IPS-20b (cell line): Measurements from ENCODE around the gene KIF16B.

ENCODE experiments used
- H3K27ac ChIP-seq: one replicate; pipeline ENCODE4 v1.5.1; 2013; ENCODE audit warnings: low read length
- H3K27me3 ChIP-seq: 2 replicates; pipeline ENCODE4 v1.6.1; 2013; ENCODE audit warnings: mild to moderate bottlenecking, low read length, inconsistent platforms; ENCODE audit not compliant: insufficient read depth
- H3K36me3 ChIP-seq: 2 replicates; pipeline ENCODE4 v1.6.1; 2013; ENCODE audit warnings: low read depth, mild to moderate bottlenecking, inconsistent platforms, low read length, moderate library complexity; ENCODE audit not compliant: insufficient read depth
- H3K4me1 ChIP-seq: 2 replicates; pipeline ENCODE4 v1.6.1; 2013; ENCODE audit warnings: mild to moderate bottlenecking, control low read depth, inconsistent platforms, low read length, moderate library complexity; ENCODE audit not compliant: insufficient read depth
- H3K4me3 ChIP-seq: 2 replicates; pipeline ENCODE4 v1.5.1; 2013; ENCODE audit warnings: mild to moderate bottlenecking, low read length, inconsistent platforms
- H3K9ac ChIP-seq: 2 replicates; pipeline ENCODE4 v1.6.1; 2013; ENCODE audit warnings: low read depth, mild to moderate bottlenecking, inconsistent platforms, low read length, moderate library complexity
- H3K9me3 ChIP-seq: 2 replicates; pipeline ENCODE4 v1.6.1; 2013; ENCODE audit warnings: mild to moderate bottlenecking, low read depth, low read length, inconsistent platforms; ENCODE audit not compliant: insufficient read depth

Gene KIF16B

GRCh38 chr20:16573001-16573965, at the start of gene KIF16B:
Gene KIF16B, minus strand, starts transcription at chr20:16573448. Its CDS starts 173 bp downstream, at chr20:16573275.
- Histone ChIP-seq H3K4me1 (no peaks in the 10 kb centered on the region), H3K4me3 (peak within 1 kb of the TSS; percentile 88), H3K27me3 (no peaks in the 10 kb centered on the region; the same call in 1 of the 2 replicates), H3K9ac (peak within 1 kb of the TSS; percentile 78), H3K9me3 (no peaks in the 10 kb centered on the region), H3K36me3 (no peaks in the 10 kb centered on the region), H3K27ac (no peak within 1 kb of the TSS)

DNA sequence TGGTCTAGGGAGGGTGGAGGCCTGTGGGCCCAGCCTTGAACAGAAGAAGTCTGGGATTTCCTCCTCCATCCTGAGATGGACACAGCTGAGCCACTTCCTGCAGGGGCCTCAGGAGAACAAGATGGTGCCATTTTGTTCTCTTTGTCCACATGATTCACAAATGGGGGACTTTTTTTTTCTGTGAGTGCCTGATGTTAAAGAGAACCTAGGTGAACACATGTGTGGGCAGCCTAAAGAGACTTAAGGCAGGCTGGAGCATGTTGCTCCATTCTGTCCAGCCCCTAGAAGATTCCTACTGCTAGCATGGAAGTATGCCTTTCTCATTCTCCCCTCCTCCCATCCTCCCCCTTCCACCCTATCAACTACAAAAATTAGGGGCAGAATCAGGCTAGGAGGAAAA, 49.3 kb upstream of the KIF16B start:
- H3K36me3 ChIP-seq = no peaks in the 10 kb centered on the region
- no peak overlapping the region for H3K9ac ChIP-seq
- no peak overlapping the region for H3K4me3 ChIP-seq
- H3K27me3 ChIP-seq = no peaks in the 10 kb centered on the region
- H3K27ac ChIP-seq = no peak overlapping the region
- H3K4me1 ChIP-seq = no peaks in the 10 kb centered on the region
- H3K9me3 ChIP-seq = no peaks in the 10 kb centered on the region

DNA sequence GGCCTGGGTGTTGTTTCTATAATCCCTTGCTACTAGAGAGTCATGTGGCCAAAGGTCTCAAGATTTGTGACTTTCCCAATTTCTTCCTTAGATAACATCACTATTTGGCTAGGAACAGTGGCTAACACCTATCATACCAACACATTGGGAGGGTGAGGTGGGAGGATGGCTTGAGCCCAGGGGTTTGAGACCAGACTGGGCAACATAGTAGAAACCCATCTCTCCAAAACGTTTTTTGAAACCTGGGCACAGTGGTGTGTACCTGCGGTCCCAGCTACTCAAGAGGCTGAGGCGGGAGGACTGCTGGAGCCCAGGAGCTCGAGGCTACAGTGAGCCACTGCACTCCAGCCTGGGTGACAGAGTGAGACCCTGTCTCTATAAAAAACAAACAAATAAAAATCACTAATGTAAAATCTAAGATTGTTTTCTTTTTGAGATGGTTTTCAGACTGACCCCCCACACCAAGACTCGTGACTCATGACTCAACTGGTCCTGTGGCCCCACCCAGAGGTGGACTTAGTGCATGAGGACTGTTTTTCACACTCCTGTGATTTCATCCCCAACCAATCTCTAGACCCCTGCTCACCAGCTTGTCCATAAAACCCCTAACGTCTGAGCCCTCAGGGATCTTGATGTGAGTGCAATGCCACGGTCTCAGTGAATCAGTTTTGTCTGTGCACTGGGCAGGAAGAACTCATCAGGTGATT, 48.3 kb upstream of the KIF16B start:
- Histone ChIP-seq H3K9ac (no peak overlapping the region), H3K27ac (no peak overlapping the region), H3K36me3 (no peaks in the 10 kb centered on the region), H3K9me3 (no peaks in the 10 kb centered on the region), H3K4me1 (no peaks in the 10 kb centered on the region), H3K4me3 (no peak overlapping the region), H3K27me3 (no peaks in the 10 kb centered on the region)

GRCh38 chr20:16620961-16621360, 47.7 kb upstream of the KIF16B start:
- Histone ChIP-seq H3K27me3 (no peaks in the 10 kb centered on the region), H3K36me3 (no peaks in the 10 kb centered on the region), H3K4me3 (no peak overlapping the region), H3K9ac (no peak overlapping the region), H3K9me3 (no peaks in the 10 kb centered on the region), H3K4me1 (no peaks in the 10 kb centered on the region), H3K27ac (no peak overlapping the region)

GRCh38 chr20:16619953-16620352, 46.7 kb upstream of the KIF16B start:
- H3K36me3 ChIP-seq = no peaks in the 10 kb centered on the region
- no peak overlapping the region for H3K4me3 ChIP-seq
- no peaks in the 10 kb centered on the region for H3K9me3 ChIP-seq
- H3K27me3 ChIP-seq = no peaks in the 10 kb centered on the region
- H3K9ac ChIP-seq = no peak overlapping the region
- H3K27ac ChIP-seq = no peak overlapping the region
- no peaks in the 10 kb centered on the region for H3K4me1 ChIP-seq

DNA sequence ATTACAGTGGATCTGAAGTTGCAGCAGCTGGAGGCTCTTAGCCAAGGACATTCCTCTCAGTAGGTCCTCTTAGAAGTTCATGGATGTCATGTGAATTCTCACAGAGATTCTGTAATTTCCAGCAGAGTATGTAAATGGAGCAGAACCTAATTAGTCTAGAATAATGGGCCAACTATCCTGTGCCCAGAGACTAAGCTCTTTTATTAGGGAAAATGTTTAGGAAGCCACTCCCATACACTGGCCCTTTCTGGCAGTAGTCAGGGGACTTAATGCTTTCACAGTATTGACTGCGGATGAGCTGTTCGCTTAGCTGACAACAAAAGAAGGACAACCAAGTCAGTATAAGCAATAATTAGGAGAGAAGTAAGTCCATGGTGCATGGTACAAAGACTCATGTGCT, 43.8 kb upstream of the KIF16B start:
- Histone ChIP-seq H3K4me3 (0 out of 2 replicates have a peak overlapping the region, but pooled peaks have one; percentile 11), H3K4me1 (no peaks in the 10 kb centered on the region; the same call in 1 of the 2 replicates), H3K36me3 (no peaks in the 10 kb centered on the region), H3K9ac (no peak overlapping the region), H3K27ac (no peak overlapping the region), H3K27me3 (no peaks in the 10 kb centered on the region), H3K9me3 (no peaks in the 10 kb centered on the region)

GRCh38 chr20:16616317-16616716, 43.1 kb upstream of the KIF16B start:
- H3K27ac ChIP-seq = no peak overlapping the region
- H3K9me3 ChIP-seq = no peaks in the 10 kb centered on the region
- H3K4me3 ChIP-seq = no peak overlapping the region
- no peaks in the 10 kb centered on the region for H3K27me3 ChIP-seq
- H3K36me3 ChIP-seq = no peaks in the 10 kb centered on the region
- H3K9ac ChIP-seq = no peak overlapping the region
- H3K4me1 ChIP-seq = no peaks in the 10 kb centered on the region; the same call in 1 of the 2 replicates

GRCh38 chr20:16615199-16615598, 42.0 kb upstream of the KIF16B start:
- Histone ChIP-seq H3K27ac (no peak overlapping the region), H3K36me3 (no peaks in the 10 kb centered on the region), H3K9ac (no peak overlapping the region), H3K4me3 (no peak overlapping the region), H3K27me3 (no peaks in the 10 kb centered on the region), H3K4me1 (no peaks in the 10 kb centered on the region; the same call in 1 of the 2 replicates), H3K9me3 (no peaks in the 10 kb centered on the region)

GRCh38 chr20:16613954-16614353, 40.7 kb upstream of the KIF16B start:
- Histone ChIP-seq H3K4me1 (no peaks in the 10 kb centered on the region; the same call in 1 of the 2 replicates), H3K36me3 (no peaks in the 10 kb centered on the region), H3K9me3 (no peaks in the 10 kb centered on the region), H3K27me3 (no peaks in the 10 kb centered on the region), H3K9ac (no peak overlapping the region), H3K27ac (no peak overlapping the region), H3K4me3 (no peak overlapping the region)

GRCh38 chr20:16612706-16613105, 39.5 kb upstream of the KIF16B start:
- no peaks in the 10 kb centered on the region for H3K9me3 ChIP-seq
- H3K36me3 ChIP-seq = no peaks in the 10 kb centered on the region
- no peak overlapping the region for H3K27ac ChIP-seq
- H3K9ac ChIP-seq = no peak overlapping the region
- H3K27me3 ChIP-seq = no peaks in the 10 kb centered on the region
- H3K4me3 ChIP-seq = no peak overlapping the region
- H3K4me1 ChIP-seq = no peaks in the 10 kb centered on the region; the same call in 1 of the 2 replicates

- H3K9me3 ChIP-seq = no peaks in the 10 kb centered on the region
- H3K27ac ChIP-seq = no peak overlapping the region
- no peaks in the 10 kb centered on the region for H3K36me3 ChIP-seq
- H3K4me3 ChIP-seq = no peak overlapping the region
- no peak overlapping the region for H3K9ac ChIP-seq
- no peaks in the 10 kb centered on the region for H3K27me3 ChIP-seq
- no peaks in the 10 kb centered on the region; the same call in 1 of the 2 replicates for H3K4me1 ChIP-seq
These were observed 38.6 kb upstream of the KIF16B start for GRCh38 chr20:16611817-16612216.
